GM19395 (cell line): Measurements from ENCODE around the gene SHANK2.

ENCODE experiments used
- ATAC-seq: cut with Tn5 transposase; IDR thresholded peaks from one replicate; pipeline ENCODE4 v1.9.1; 2021; ENCODE audit warnings: mild to moderate bottlenecking, moderate library complexity; ENCODE audit not compliant: unreplicated experiment

SHANK2 gene

GRCh38 chr11:71202966-71203365, 49.4 kb downstream of the SHANK2 start:
- no peak for ATAC-seq

- no peak for ATAC-seq
These were observed 49.8 kb downstream of the SHANK2 start for GRCh38 chr11:71202598-71202944.
